B cell (primary cell): Measurements from ENCODE around the gene OR5AU1. TPM values are rescaled to one million over a fixed set of nuclear protein-coding genes. Genes with fewer than 3 reads are reported as not detected.

Source experiments
- ATAC-seq: fragments of 200-7000 bp; cut with Tn5 transposase; one replicate; pipeline ENCODE4 v1.10.0; 2021; ENCODE audit warnings: low read depth, mild to moderate bottlenecking, moderate number of reproducible peaks, moderate library complexity
- CTCF ChIA-PET: fragments of 350-600 bp; sonication (Branson Sonifier 250); formaldehyde crosslinking; loops from one replicate; lab custom pipeline; 2021; ENCODE audit warnings: antibody characterized with exemption, inconsistent platforms; lab: Charles Lee
- POLR2A ChIA-PET: fragments of 350-600 bp; sonication (Branson Sonifier 250); formaldehyde crosslinking; loops from one replicate; lab custom pipeline; 2021; ENCODE audit warnings: antibody characterized with exemption; lab: Charles Lee
- DNase-seq: peaks from one replicate; pipeline ENCODE4 v3.0.0; 2013
- H2AFZ ChIP-seq: 2 replicates; pipeline ENCODE4 v1.6.1; 2012; ENCODE audit warnings: mild to moderate bottlenecking, low read depth, low read length; ENCODE audit not compliant: insufficient read depth, poor library complexity, severe bottlenecking
- H3K27ac ChIP-seq, 2 donors: 1 replicate in 1 of 2; 2 replicates in 1 of 2; pipeline ENCODE4 v1.5.1; 2012 to 2013; ENCODE audit warnings: low read length in 2 of 2, mild to moderate bottlenecking in 2 of 2, moderate library complexity in 1 of 2
- H3K27me3 ChIP-seq, 4 experiments: fragments of 200-600 bp in 1 of 4; sonication (generic) in 1 of 4; replicated peaks in 1 of 4; 1 replicate in 2 of 4; 2 replicates in 2 of 4; pipeline versions ENCODE4 v1.6.1 to v1.7.0; 2013 to 2016; ENCODE audit warnings: low read length in 3 of 4, mild to moderate bottlenecking in 2 of 4, mixed read lengths in 1 of 4, moderate library complexity in 1 of 4; ENCODE audit not compliant: insufficient read depth in 4 of 4, control insufficient read depth in 3 of 4; ENCODE audit errors: control extremely low read depth in 1 of 4
- H3K36me3 ChIP-seq, 2 experiments: replicated peaks in 1 of 2; 1 replicate in 1 of 2; 2 replicates in 1 of 2; pipeline versions ENCODE4 v1.6.1 to v1.7.1; 2013; ENCODE audit warnings: low read length in 1 of 2; ENCODE audit not compliant: insufficient read depth in 2 of 2, control insufficient read depth in 1 of 2; ENCODE audit errors: control extremely low read depth in 1 of 2, extremely low read depth in 1 of 2
- H3K4me1 ChIP-seq, 2 donors: fragments of 200-600 bp in 1 of 2; sonication (generic) in 1 of 2; 1 replicate in 1 of 2; 2 replicates in 1 of 2; pipeline versions ENCODE4 v1.5.1 to v1.6.1; 2013 to 2017; ENCODE audit warnings: low read length in 2 of 2; ENCODE audit not compliant: control insufficient read depth in 2 of 2, insufficient read depth in 2 of 2
- H3K4me2 ChIP-seq: replicated peaks from 2 replicates; pipeline ENCODE3; 2012; ENCODE audit warnings: mild to moderate bottlenecking, low read depth, low read length; ENCODE audit not compliant: poor library complexity, severe bottlenecking
- H3K4me3 ChIP-seq, 5 experiments: fragments of 200-600 bp in 1 of 5; sonication (generic) in 1 of 5; 1 replicate in 3 of 5; 2 replicates in 2 of 5; pipeline versions ENCODE4 v1.5.1 to v1.7.0; 2011 to 2016; ENCODE audit warnings: low read length in 4 of 5, mild to moderate bottlenecking in 4 of 5, low read depth in 2 of 5, control low read depth in 1 of 5, moderate library complexity in 1 of 5; ENCODE audit not compliant: insufficient read depth in 1 of 5; ENCODE audit errors: control extremely low read depth in 1 of 5, extremely low read depth in 1 of 5
- H3K79me2 ChIP-seq: fragments of 200-600 bp; sonication (generic); one replicate; pipeline ENCODE4 v1.6.0; 2016; ENCODE audit warnings: low read length; ENCODE audit not compliant: control insufficient read depth, insufficient read depth
- H3K9ac ChIP-seq: fragments of 200-600 bp; sonication (generic); 2 replicates; pipeline ENCODE4 v1.6.1; 2017; ENCODE audit warnings: mild to moderate bottlenecking, low read length, moderate library complexity
- H3K9me3 ChIP-seq, 3 donors: one replicate each; pipeline versions ENCODE4 v1.6.1 to v1.7.1; 2013; ENCODE audit warnings: low read length in 2 of 3; ENCODE audit not compliant: control insufficient read depth in 2 of 3, insufficient read depth in 1 of 3; ENCODE audit errors: control extremely low read depth in 1 of 3
- H4K20me1 ChIP-seq: 2 replicates; pipeline ENCODE4 v1.6.0; 2012; ENCODE audit warnings: mild to moderate bottlenecking, low read length; ENCODE audit not compliant: insufficient read depth, control insufficient read depth, poor library complexity, severe bottlenecking
- H3K27ac Mint-ChIP-seq: one replicate; pipeline ENCODE4 v1.8.0; 2021; ENCODE audit warnings: mixed read lengths
- H3K27me3 Mint-ChIP-seq: one replicate; pipeline ENCODE4 v1.8.0; 2021; ENCODE audit warnings: mixed read lengths
- H3K4me1 Mint-ChIP-seq: one replicate; pipeline ENCODE4 v1.8.0; 2021; ENCODE audit warnings: mixed read lengths
- H3K4me3 Mint-ChIP-seq: one replicate; pipeline ENCODE4 v1.8.0; 2021; ENCODE audit warnings: mixed read lengths
- H3K9me3 Mint-ChIP-seq: one replicate; pipeline ENCODE4 v1.8.0; 2022; ENCODE audit warnings: mixed read lengths; ENCODE audit not compliant: insufficient read depth
- CTCF ChIP-seq: fragments of 200-600 bp; IDR thresholded peaks from one replicate; pipeline ENCODE4 v1.8.0; 2022; ENCODE audit warnings: antibody characterized with exemption, mild to moderate bottlenecking
- EZH2 ChIP-seq: IDR thresholded peaks from 2 replicates; pipeline ENCODE4 v1.6.1; 2012; ENCODE audit warnings: borderline replicate concordance, low read depth, mild to moderate bottlenecking, moderate library complexity, low read length; ENCODE audit not compliant: insufficient read depth, poor library complexity, severe bottlenecking
- WGBS: methylation state at CpG from one replicate; pipeline ENCODE4 v1.1.5; 2013; ENCODE audit warnings: missing lambda C conversion rate; ENCODE audit not compliant: insufficient coverage; 5-methylcytosine and 5-hydroxymethylcytosine counted together
- intact Hi-C: fragments of 100-400 bp; cut with micrococcal nuclease; formaldehyde crosslinking; loops from one replicate; pipeline ENCODE4 v1.10.0; 2022
- polyA plus RNA-seq: library from polyadenylated mRNA; depleted of rRNA; stranded (reverse); fragments of >200 nt; gene quantifications from 2 replicates; pipeline ENCODE4 v1.2.3, GENCODE V29; 2012
- total RNA-seq, 2 donors: library from RNA; stranded (reverse); fragments of 120-200 nt in 1 of 2; gene quantifications; 1 replicate in 1 of 2; 2 replicates in 1 of 2; pipeline versions ENCODE4 v1.2.3 to v1.2.4, GENCODE V29; 2013 to 2022

The OR5AU1 gene
- total and polyA plus RNA-seq, 2 donors (not counting 1 experiment from before 2014, with no cell fraction given): not detected

DNA sequence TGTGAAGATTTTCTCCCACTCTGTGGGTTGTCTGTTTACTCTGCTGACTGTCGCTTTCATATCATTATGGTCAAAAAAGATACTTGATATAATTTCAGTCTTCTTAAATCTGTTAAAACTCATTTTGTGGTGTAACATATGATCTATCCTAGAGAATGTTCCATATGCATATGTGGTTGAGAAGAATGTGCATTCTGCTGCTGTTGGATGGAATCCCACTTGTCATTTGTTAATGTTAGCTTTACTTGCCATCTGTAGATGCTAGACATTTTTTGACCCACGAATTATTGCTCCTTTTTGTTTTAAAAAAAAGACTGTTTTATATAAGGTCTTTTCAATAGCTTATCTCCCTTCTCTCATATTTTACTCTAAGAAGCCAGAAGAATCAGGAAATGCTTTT, 26.3 kb upstream of the OR5AU1 start:
- no peaks in the 10 kb centered on the region for H3K79me2 ChIP-seq
- Mint-ChIP-seq H3K27ac (no peak overlapping the region), H3K27me3 (peaks cover 34% of the 10 kb centered on the region), H3K4me3 (no peak overlapping the region), H3K9me3 (peaks cover 4% of the 10 kb centered on the region), H3K4me1 (no peaks in the 10 kb centered on the region)
- intact Hi-C loops: no loop called here
- no peak overlapping the region for H3K4me3 ChIP-seq
- ChIA-PET CTCF (no interaction called here), POLR2A (no interaction called here)
- H4K20me1 ChIP-seq: no peaks in the 10 kb centered on the region
- TF ChIP-seq EZH2 (no peak), CTCF (no peak)
- no peaks in the 10 kb centered on the region for H3K4me1 ChIP-seq
- no peaks in the 10 kb centered on the region for H3K27me3 ChIP-seq
- DNase-seq (no peak), ATAC-seq (no peak)
- no CpG with 5 or more reads among the region's 2 CpGs for WGBS
- peaks cover 0 to 7% (median 3%) of the 10 kb centered on the region in 3 donors for H3K9me3 ChIP-seq
- no peak overlapping the region for H3K27ac ChIP-seq
- no peak overlapping the region for H3K4me2 ChIP-seq
- H3K36me3 ChIP-seq: no peaks in the 10 kb centered on the region
- H3K9ac ChIP-seq: no peak overlapping the region
- H2AFZ ChIP-seq: no peak overlapping the region

- TF ChIP-seq EZH2: no peak
- TF ChIP-seq CTCF: no peak
- Histone ChIP-seq H3K79me2 (no peaks in the 10 kb centered on the region), H4K20me1 (no peaks in the 10 kb centered on the region), H2AFZ (no peak overlapping the region), H3K27me3 (peaks cover 0 to 21% (median 4%) of the 10 kb centered on the region in 4 experiments), H3K4me3 (no peak overlapping the region), H3K27ac (no peak overlapping the region), H3K9ac (no peak overlapping the region), H3K4me2 (no peak overlapping the region), H3K9me3 (no peaks in the 10 kb centered on the region), H3K36me3 (no peaks in the 10 kb centered on the region), H3K4me1 (no peaks in the 10 kb centered on the region)
- 75% methylated on average over 1 of the region's 2 CpGs for WGBS
- ChIA-PET CTCF (no interaction called here), POLR2A (no interaction called here)
- intact Hi-C loops: no loop called here
- ATAC-seq (no peak), DNase-seq (no peak)
- Mint-ChIP-seq H3K27me3 (peaks cover 53% of the 10 kb centered on the region), H3K4me1 (no peaks in the 10 kb centered on the region), H3K27ac (no peak overlapping the region), H3K4me3 (no peak overlapping the region), H3K9me3 (peaks cover 4% of the 10 kb centered on the region)
Observed at GRCh38 chr14:21171128-21171527, 15.3 kb upstream of the OR5AU1 start.
